GM13976 (cell line): ENCODE results near the gene THBS3.
A peak's percentile ranks its signal among the peaks of the same experiment; 100 is the strongest.
"Not testable (repeated sequence)": the region's sequence is repeated elsewhere in the genome, so short reads cannot be mapped to it uniquely, and the experiment has no call there.

Experiments
- DNase-seq: peaks from one replicate; pipeline ENCODE4 v3.0.0; 2012; ENCODE audit warnings: low spot score
- CTCF ChIP-seq: IDR thresholded peaks from 2 replicates; pipeline ENCODE4 v1.5.1; 2012; ENCODE audit warnings: borderline replicate concordance, mild to moderate bottlenecking; ENCODE audit not compliant: insufficient read depth; ENCODE audit errors: extremely low read depth, missing control alignments, control extremely low read depth
- in situ Hi-C: fragments of 300-500 bp; cut with MboI; formaldehyde crosslinking; loops from one replicate; pipeline ENCODE4 v1.12.0; 2022; ENCODE audit warnings: low sequenced_read_pairs, mixed read lengths, inconsistent platforms; ENCODE audit not compliant: unreplicated experiment

THBS3 gene

GRCh38 chr1:155168456-155169210 is 39.1 kb downstream of the THBS3 start:
- in situ Hi-C loops = loop anchor here (5.0 kb wide), 1 partner anchor 76 kb away; no protein-coding TSS in a partner anchor
- TF ChIP-seq CTCF = no peak
- no peak for DNase-seq

GRCh38 chr1:155168105-155168445 is 39.6 kb downstream of the THBS3 start:
- DNase-seq = not testable (repeated sequence)
- in situ Hi-C loops = loop anchor here (5.0 kb wide), 1 partner anchor 76 kb away; no protein-coding TSS in a partner anchor

- peak; percentile 85 for DNase-seq
- in situ Hi-C loops = loop anchor here (5.0 kb wide), 1 partner anchor 75 kb away; no protein-coding TSS in a partner anchor
- peak; percentile 91 for TF ChIP-seq CTCF
Observed at GRCh38 chr1:155167166-155168104, 40.3 kb downstream of the THBS3 start.

- in situ Hi-C loops = loop anchor here (5.0 kb wide), 1 partner anchor 74 kb away; no protein-coding TSS in a partner anchor
Observed at GRCh38 chr1:155166471-155167165, 41.1 kb downstream of the THBS3 start.

GRCh38 chr1:155166051-155166470 is 41.6 kb downstream of the THBS3 start:
- no peak for DNase-seq
- no peak for TF ChIP-seq CTCF
- in situ Hi-C loops = loop anchor here (5.0 kb wide), 1 partner anchor 74 kb away; no protein-coding TSS in a partner anchor

More at GRCh38 chr1:155166471-155167165, 41.1 kb downstream of the THBS3 start:
- DNase-seq = peak; percentile 28
- no peak for TF ChIP-seq CTCF

- in situ Hi-C loops = loop anchor here (5.0 kb wide), 1 partner anchor 72 kb away; no protein-coding TSS in a partner anchor
- not testable (repeated sequence) for DNase-seq
Observed at GRCh38 chr1:155164625-155165024, 43.1 kb downstream of the THBS3 start.

GRCh38 chr1:155163785-155164184 is 43.9 kb downstream of the THBS3 start:
- in situ Hi-C loops, DNase-seq: not testable (repeated sequence)

GRCh38 chr1:155162631-155163030 is 45.1 kb downstream of the THBS3 start:
- in situ Hi-C loops, DNase-seq: not testable (repeated sequence)
